ENCODE measurements around the gene MAML2.

MAML2 gene

DNA sequence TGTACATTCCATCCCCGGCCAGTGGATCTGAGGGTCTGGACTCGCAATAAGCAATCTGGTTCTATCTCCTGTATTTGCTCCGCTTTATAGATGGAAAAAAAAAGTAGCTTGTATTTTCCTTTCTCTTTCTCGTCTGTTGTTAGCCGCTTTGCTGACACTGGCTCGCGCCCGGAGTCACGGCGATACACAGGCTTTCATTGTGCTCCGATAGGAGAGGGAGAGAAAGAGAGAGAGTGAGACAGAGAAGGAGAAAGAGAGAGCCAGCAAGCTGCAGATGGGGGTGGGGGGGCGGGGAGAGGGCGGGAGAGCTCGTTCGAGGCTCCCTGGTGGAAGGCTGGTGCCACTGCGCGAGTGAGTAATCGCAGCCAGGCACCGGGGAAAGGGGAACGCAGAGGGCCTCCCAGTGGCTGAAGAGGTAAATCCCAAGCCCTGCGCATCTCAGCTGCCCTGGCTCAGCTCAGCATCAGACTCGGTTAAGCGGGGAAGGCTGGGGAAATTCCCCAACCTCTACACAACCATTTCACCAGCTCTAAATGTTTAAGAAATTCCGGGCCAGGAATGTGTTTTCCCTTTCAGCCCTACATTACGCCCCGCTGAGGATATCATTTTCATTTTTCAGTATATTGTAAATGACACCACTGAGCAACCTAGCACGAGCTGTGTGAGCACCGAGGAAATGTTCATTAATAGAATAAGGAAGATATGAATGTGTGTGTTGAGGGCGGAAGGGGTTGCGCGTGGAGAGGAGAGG is at the start of gene MAML2:
Gene MAML2, minus strand, starts transcription at position 235 of the 751 bp plus-strand sequence. CDS start 1,300 bp downstream, outside the sequence.
- H3K36me3 ChIP-seq (ENCODE audit: insufficient read depth, low read depth, low read length), result no peaks in the 10 kb centered on the region
- H3K9ac ChIP-seq (ENCODE audit: low read depth, low read length), result peak within 1 kb of the TSS; percentile 83; the same call in 1 of the 2 replicates
- peaks cover 1% of the 10 kb centered on the region; the same call in 1 of the 2 replicates for H3K9me3 ChIP-seq (ENCODE audit: insufficient read depth, low read depth, low read length)
- no peak within 1 kb of the TSS for H3K27ac ChIP-seq (ENCODE audit: low read length)
- peaks cover 18% of the 10 kb centered on the region for H3K4me1 ChIP-seq (ENCODE audit: insufficient read depth, low read length)
- H3K4me3 ChIP-seq (ENCODE audit: low read length), result peak within 1 kb of the TSS; percentile 85
- H3K27me3 ChIP-seq (ENCODE audit: insufficient read depth, low read length), result peaks cover 11% of the 10 kb centered on the region

GRCh38 chr11:96391698-96392307 is 48.8 kb upstream of the MAML2 start:
- H3K9me3 ChIP-seq (ENCODE audit: insufficient read depth, low read depth, low read length), result no peaks in the 10 kb centered on the region
- H3K4me1 ChIP-seq (ENCODE audit: insufficient read depth, low read length), result peaks cover 4% of the 10 kb centered on the region; the same call in 1 of the 2 replicates
- no peak overlapping the region for H3K27ac ChIP-seq (ENCODE audit: low read length)
- no peaks in the 10 kb centered on the region for H3K36me3 ChIP-seq (ENCODE audit: insufficient read depth, low read depth, low read length)
- no peaks in the 10 kb centered on the region for H3K27me3 ChIP-seq (ENCODE audit: insufficient read depth, low read length)
- H3K4me3 ChIP-seq (ENCODE audit: low read length), result no peak overlapping the region
- H3K9ac ChIP-seq (ENCODE audit: low read depth, low read length), result no peak overlapping the region

DNA sequence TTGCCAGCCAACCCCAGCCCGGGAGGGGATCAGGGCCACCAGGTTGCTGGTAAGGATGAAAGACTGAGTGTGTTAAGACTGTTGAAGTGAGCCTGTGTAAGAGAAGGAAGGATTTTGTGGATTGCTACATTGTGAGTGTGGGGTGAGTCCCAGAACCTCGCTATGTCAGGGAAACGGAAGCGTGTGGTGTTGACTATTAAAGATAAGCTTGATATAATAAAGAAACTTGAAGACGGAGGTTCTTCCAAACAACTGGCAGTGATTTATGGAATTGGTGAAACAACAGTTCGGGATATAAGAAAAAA is 47.4 kb upstream of the MAML2 start:
- no peak overlapping the region for H3K27ac ChIP-seq (ENCODE audit: low read length)
- H3K4me1 ChIP-seq (ENCODE audit: insufficient read depth, low read length), result peaks cover 4% of the 10 kb centered on the region; the same call in 1 of the 2 replicates
- H3K9ac ChIP-seq (ENCODE audit: low read depth, low read length), result peak overlapping the region; percentile 88; the same call in 1 of the 2 replicates
- no peaks in the 10 kb centered on the region for H3K9me3 ChIP-seq (ENCODE audit: insufficient read depth, low read depth, low read length)
- peak overlapping the region; percentile 93 for H3K4me3 ChIP-seq (ENCODE audit: low read length)
- H3K27me3 ChIP-seq (ENCODE audit: insufficient read depth, low read length), result no peaks in the 10 kb centered on the region
- H3K36me3 ChIP-seq (ENCODE audit: insufficient read depth, low read depth, low read length), result no peaks in the 10 kb centered on the region

GRCh38 chr11:96389720-96390487 is 46.9 kb upstream of the MAML2 start, which contains the start of the genes CCDC82 and JRKL:
CCDC82 (minus strand) TSS chr11:96389912; CDS start chr11:96384747, 5,165 bp downstream.
JRKL (plus strand) TSS chr11:96390013; CDS start chr11:96390650, 637 bp downstream.
- no peaks in the 10 kb centered on the region for H3K27me3 ChIP-seq (ENCODE audit: insufficient read depth, low read length)
- H3K9ac ChIP-seq (ENCODE audit: low read depth, low read length), result peak within 1 kb of the TSS; percentile 89
- H3K4me1 ChIP-seq (ENCODE audit: insufficient read depth, low read length), result peaks cover 4% of the 10 kb centered on the region; the same call in 1 of the 2 replicates
- peak within 1 kb of the TSS; percentile 37 for H3K27ac ChIP-seq (ENCODE audit: low read length)
- no peaks in the 10 kb centered on the region for H3K36me3 ChIP-seq (ENCODE audit: insufficient read depth, low read depth, low read length)
- peak within 1 kb of the TSS; percentile 93 for H3K4me3 ChIP-seq (ENCODE audit: low read length)
- no peaks in the 10 kb centered on the region for H3K9me3 ChIP-seq (ENCODE audit: insufficient read depth, low read depth, low read length)

DNA sequence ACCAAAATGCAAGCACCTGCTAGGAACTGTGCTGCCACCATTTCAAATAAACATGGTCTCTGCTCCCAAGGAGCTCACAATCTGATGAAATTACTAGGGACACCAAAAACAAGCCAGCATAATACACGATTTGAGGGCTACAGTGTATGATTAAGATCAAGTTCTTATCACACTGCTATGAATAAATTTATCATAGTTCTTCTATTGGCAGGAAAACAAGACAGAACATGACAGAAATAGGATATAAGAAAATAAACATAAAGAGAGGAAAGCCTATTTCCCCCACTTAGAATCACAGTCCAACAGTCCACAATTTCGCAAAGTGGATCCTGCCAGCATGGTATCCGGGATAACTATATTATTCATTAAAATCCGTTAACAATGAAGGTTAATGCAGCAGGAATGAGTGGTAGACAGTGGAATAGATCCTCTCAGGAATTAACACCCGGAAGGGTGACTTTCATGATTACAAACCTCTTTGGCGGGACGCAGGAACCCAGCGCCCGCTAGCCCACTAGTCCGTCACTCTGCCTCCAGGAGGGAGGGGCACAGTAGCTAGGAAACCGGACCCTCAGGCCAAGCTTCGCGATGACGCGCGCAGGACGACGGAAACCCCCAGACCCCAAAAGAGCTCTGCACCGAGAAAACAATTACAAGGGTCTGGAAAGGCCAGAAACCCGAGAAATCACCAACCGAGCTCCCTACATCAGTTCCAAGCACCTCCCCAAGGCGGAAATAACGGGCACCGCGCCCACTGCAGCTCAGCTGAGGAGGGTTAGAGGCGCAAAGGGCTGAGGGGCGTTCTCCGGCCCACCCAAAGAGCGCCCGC is 46.1 kb upstream of the MAML2 start:
- Histone ChIP-seq H3K9ac (ENCODE audit: low read depth, low read length) (peak overlapping the region; percentile 89), H3K4me1 (ENCODE audit: insufficient read depth, low read length) (peaks cover 4% of the 10 kb centered on the region; the same call in 1 of the 2 replicates), H3K27ac (ENCODE audit: low read length) (peak overlapping the region; percentile 37), H3K36me3 (ENCODE audit: insufficient read depth, low read depth, low read length) (peaks cover 7% of the 10 kb centered on the region; the same call in 1 of the 2 replicates), H3K4me3 (ENCODE audit: low read length) (peak overlapping the region; percentile 93), H3K27me3 (ENCODE audit: insufficient read depth, low read length) (no peaks in the 10 kb centered on the region), H3K9me3 (ENCODE audit: insufficient read depth, low read depth, low read length) (no peaks in the 10 kb centered on the region)

DNA sequence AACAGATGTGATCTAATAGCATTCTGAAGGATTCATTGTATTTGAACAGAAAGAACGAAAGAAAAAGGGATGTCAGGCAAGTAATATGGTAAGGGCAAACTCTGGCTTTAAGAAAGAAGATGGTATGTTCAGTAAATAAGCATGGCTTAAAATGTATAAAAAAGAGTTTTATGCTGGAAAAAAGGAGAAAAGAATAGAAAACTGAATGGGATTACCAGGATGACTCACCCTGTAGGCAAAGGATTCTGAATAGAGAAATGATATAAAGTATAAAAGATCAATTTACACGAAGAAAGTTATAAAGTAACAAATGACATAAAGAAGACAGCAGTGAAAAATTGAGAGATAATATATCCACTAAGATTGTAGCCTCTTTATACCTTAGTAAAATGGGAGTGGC is 42.2 kb upstream of the MAML2 start:
- no peaks in the 10 kb centered on the region for H3K27me3 ChIP-seq (ENCODE audit: insufficient read depth, low read length)
- no peak overlapping the region for H3K9ac ChIP-seq (ENCODE audit: low read depth, low read length)
- H3K4me1 ChIP-seq (ENCODE audit: insufficient read depth, low read length), result peaks cover 4% of the 10 kb centered on the region; the same call in 1 of the 2 replicates
- H3K4me3 ChIP-seq (ENCODE audit: low read length), result no peak overlapping the region
- peaks cover 26% of the 10 kb centered on the region for H3K36me3 ChIP-seq (ENCODE audit: insufficient read depth, low read depth, low read length)
- no peak overlapping the region for H3K27ac ChIP-seq (ENCODE audit: low read length)
- no peaks in the 10 kb centered on the region for H3K9me3 ChIP-seq (ENCODE audit: insufficient read depth, low read depth, low read length)

GRCh38 chr11:96384156-96384555 is 41.2 kb upstream of the MAML2 start:
- H3K9ac ChIP-seq (ENCODE audit: low read depth, low read length), result no peak overlapping the region
- no peak overlapping the region for H3K27ac ChIP-seq (ENCODE audit: low read length)
- no peaks in the 10 kb centered on the region for H3K27me3 ChIP-seq (ENCODE audit: insufficient read depth, low read length)
- H3K4me3 ChIP-seq (ENCODE audit: low read length), result no peak overlapping the region
- peaks cover 29% of the 10 kb centered on the region for H3K36me3 ChIP-seq (ENCODE audit: insufficient read depth, low read depth, low read length)
- H3K9me3 ChIP-seq (ENCODE audit: insufficient read depth, low read depth, low read length), result no peaks in the 10 kb centered on the region
- H3K4me1 ChIP-seq (ENCODE audit: insufficient read depth, low read length), result peaks cover 4% of the 10 kb centered on the region; the same call in 1 of the 2 replicates

- Histone ChIP-seq H3K27ac (ENCODE audit: low read length) (no peak overlapping the region), H3K4me3 (ENCODE audit: low read length) (no peak overlapping the region), H3K36me3 (ENCODE audit: insufficient read depth, low read depth, low read length) (peaks cover 14% of the 10 kb centered on the region)
These were observed 33.8 kb upstream of the MAML2 start for GRCh38 chr11:96376796-96377195.

DNA sequence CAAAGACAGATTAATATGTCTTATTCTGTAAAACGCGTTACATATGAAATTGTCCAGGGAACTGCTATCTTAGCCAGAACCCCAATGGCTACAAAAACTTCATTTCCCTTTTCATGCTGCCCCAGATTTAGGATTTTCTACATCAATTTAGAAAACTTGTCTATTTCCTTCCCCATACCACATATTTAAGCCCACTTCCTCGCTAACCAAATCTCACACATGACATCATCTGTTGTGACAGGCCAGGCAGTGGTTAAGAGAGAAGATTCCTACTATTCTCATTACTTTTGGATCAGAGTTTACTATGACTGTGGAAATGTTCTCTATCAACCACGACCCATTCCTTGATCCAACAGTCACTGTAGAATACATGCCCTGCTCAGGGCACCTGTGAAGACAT is 30.8 kb upstream of the MAML2 start:
- no peak overlapping the region for H3K9ac ChIP-seq (ENCODE audit: low read depth, low read length)
- no peaks in the 10 kb centered on the region for H3K27me3 ChIP-seq (ENCODE audit: insufficient read depth, low read length)
- H3K36me3 ChIP-seq (ENCODE audit: insufficient read depth, low read depth, low read length), result 0 out of 2 replicates have a peak, but pooled peaks cover 16% of the 10 kb centered on the region
- no peaks in the 10 kb centered on the region for H3K4me1 ChIP-seq (ENCODE audit: insufficient read depth, low read length)
- no peak overlapping the region for H3K27ac ChIP-seq (ENCODE audit: low read length)
- no peaks in the 10 kb centered on the region for H3K9me3 ChIP-seq (ENCODE audit: insufficient read depth, low read depth, low read length)
- no peak overlapping the region for H3K4me3 ChIP-seq (ENCODE audit: low read length)

More at GRCh38 chr11:96376796-96377195, 33.8 kb upstream of the MAML2 start:
- Histone ChIP-seq H3K4me1 (ENCODE audit: insufficient read depth, low read length) (no peaks in the 10 kb centered on the region), H3K9me3 (ENCODE audit: insufficient read depth, low read depth, low read length) (no peaks in the 10 kb centered on the region), H3K27me3 (ENCODE audit: insufficient read depth, low read length) (no peaks in the 10 kb centered on the region), H3K9ac (ENCODE audit: low read depth, low read length) (no peak overlapping the region)

DNA sequence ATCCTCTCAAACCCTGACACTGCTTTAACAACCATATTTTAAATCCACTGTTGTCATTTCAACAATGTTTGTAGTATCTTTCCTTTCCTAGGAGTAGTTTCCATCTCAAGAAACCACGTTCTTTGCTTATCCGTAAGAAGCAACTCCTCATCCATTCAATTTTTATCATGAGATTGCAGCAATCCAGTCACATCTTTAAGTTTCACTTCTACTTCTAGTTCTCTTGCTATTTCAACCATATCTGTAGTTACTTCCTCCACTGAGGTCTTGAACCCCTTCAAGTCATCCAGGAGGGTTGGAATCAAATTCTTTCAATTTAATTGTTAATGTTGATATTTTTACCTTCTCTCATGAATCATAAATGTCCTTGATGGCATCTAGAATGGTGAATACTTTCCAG is 24.3 kb upstream of the MAML2 start:
- H3K9ac ChIP-seq (ENCODE audit: low read depth, low read length), result no peak overlapping the region
- H3K9me3 ChIP-seq (ENCODE audit: insufficient read depth, low read depth, low read length), result no peaks in the 10 kb centered on the region
- no peak overlapping the region for H3K27ac ChIP-seq (ENCODE audit: low read length)
- no peaks in the 10 kb centered on the region for H3K27me3 ChIP-seq (ENCODE audit: insufficient read depth, low read length)
- peaks cover 28% of the 10 kb centered on the region for H3K36me3 ChIP-seq (ENCODE audit: insufficient read depth, low read depth, low read length)
- H3K4me1 ChIP-seq (ENCODE audit: insufficient read depth, low read length), result no peaks in the 10 kb centered on the region
- H3K4me3 ChIP-seq (ENCODE audit: low read length), result no peak overlapping the region

- H3K36me3 ChIP-seq (ENCODE audit: insufficient read depth, low read depth, low read length), result peaks cover 28% of the 10 kb centered on the region
- no peaks in the 10 kb centered on the region for H3K9me3 ChIP-seq (ENCODE audit: insufficient read depth, low read depth, low read length)
- no peak overlapping the region for H3K27ac ChIP-seq (ENCODE audit: low read length)
- H3K4me3 ChIP-seq (ENCODE audit: low read length), result no peak overlapping the region
- no peak overlapping the region for H3K9ac ChIP-seq (ENCODE audit: low read depth, low read length)
- no peaks in the 10 kb centered on the region for H3K4me1 ChIP-seq (ENCODE audit: insufficient read depth, low read length)
- no peaks in the 10 kb centered on the region for H3K27me3 ChIP-seq (ENCODE audit: insufficient read depth, low read length)
These were observed 23.0 kb upstream of the MAML2 start for GRCh38 chr11:96366024-96366423.

All from iPS-20b (cell line).